ENCODE results near the gene GATM. TPM values are rescaled to one million over a fixed set of nuclear protein-coding genes. Genes with fewer than 3 reads are reported as not detected.

Gene GATM
- total RNA-seq, 1 donor from 2014 or later, result not detected

DNA sequence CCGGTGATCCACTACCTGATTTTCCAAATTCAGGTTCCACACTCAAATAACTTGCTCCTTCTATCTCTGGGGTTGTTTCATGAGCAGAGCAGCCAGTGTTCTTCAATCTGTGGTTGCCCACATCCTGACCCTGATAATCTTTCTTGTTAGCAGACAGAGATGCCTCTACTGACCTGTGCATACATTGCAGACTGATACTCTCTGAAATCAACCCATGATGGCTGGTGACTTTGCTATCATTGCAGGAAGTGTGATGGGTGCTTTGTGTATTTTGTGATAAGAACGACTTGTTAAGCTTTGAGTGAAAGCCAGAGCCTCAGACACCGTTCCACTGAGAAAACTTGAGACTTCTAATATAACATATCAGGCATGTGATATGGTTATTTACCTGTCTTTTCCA, 39.9 kb downstream of the GATM start:
- Mint-ChIP-seq H3K4me3 (ENCODE audit: unreplicated experiment) (no peak overlapping the region), H3K27ac (ENCODE audit: unreplicated experiment) (no peak overlapping the region), H3K27me3 (ENCODE audit: unreplicated experiment) (peaks cover 5% of the 10 kb centered on the region), H3K36me3 (ENCODE audit: unreplicated experiment) (no peaks in the 10 kb centered on the region), H3K9me3 (ENCODE audit: unreplicated experiment) (no peaks in the 10 kb centered on the region), H3K4me1 (ENCODE audit: unreplicated experiment) (no peaks in the 10 kb centered on the region)
- DNase-seq (ENCODE audit: extremely low spot score, unreplicated experiment), result no peak
- TF ChIP-seq, protein P1, sequence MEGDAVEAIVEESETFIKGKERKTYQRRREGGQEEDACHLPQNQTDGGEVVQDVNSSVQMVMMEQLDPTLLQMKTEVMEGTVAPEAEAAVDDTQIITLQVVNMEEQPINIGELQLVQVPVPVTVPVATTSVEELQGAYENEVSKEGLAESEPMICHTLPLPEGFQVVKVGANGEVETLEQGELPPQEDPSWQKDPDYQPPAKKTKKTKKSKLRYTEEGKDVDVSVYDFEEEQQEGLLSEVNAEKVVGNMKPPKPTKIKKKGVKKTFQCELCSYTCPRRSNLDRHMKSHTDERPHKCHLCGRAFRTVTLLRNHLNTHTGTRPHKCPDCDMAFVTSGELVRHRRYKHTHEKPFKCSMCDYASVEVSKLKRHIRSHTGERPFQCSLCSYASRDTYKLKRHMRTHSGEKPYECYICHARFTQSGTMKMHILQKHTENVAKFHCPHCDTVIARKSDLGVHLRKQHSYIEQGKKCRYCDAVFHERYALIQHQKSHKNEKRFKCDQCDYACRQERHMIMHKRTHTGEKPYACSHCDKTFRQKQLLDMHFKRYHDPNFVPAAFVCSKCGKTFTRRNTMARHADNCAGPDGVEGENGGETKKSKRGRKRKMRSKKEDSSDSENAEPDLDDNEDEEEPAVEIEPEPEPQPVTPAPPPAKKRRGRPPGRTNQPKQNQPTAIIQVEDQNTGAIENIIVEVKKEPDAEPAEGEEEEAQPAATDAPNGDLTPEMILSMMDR (IDR thresholded peaks at IDR 0.05), result no peak

DNA sequence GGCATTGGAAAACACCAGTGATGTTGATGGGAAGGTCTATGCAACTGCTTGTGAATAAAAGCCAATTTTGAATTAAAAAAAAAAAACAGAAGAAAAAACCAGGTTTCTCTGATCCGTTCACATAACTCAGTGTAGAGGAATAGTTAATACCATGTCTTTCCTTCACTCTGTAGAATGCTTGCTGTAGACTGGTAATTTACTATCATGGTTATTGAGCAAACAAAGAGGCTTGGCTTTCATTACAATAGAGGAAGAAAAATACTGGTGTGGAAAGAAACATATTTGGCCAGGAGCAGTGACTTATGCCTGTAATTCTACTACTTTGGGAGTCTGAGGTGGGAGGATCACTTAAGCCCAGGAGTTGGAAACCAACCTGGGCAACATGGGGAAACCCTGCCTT, 41.1 kb downstream of the GATM start:
- no peak for DNase-seq (ENCODE audit: extremely low spot score, unreplicated experiment)
- TF ChIP-seq, protein P1 (IDR thresholded peaks at IDR 0.05), result no peak
- Mint-ChIP-seq H3K9me3 (ENCODE audit: unreplicated experiment) (no peaks in the 10 kb centered on the region), H3K36me3 (ENCODE audit: unreplicated experiment) (no peaks in the 10 kb centered on the region), H3K4me1 (ENCODE audit: unreplicated experiment) (no peaks in the 10 kb centered on the region), H3K27ac (ENCODE audit: unreplicated experiment) (no peak overlapping the region), H3K4me3 (ENCODE audit: unreplicated experiment) (no peak overlapping the region), H3K27me3 (ENCODE audit: unreplicated experiment) (peaks cover 13% of the 10 kb centered on the region)

DNA sequence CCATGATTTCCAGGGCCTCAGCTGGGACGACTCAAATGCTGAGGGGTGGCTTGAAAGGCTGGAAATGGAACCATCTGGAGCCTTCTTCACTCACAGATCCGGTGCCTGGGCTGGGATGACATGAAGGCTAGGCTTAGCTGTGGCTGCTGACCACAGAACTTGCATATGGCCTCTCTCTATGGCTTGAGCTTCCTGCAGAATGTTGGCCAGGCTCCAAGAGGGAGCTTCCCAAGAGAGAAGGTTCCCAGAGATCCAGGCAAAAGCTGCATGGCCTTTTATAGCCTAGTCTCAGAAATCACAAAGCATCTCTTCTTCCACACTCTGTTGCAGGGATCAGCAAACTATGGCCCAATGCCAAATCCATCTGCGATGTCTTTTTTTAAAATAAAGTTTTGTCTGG, 44.8 kb downstream of the GATM start:
- H3K36me3 Mint-ChIP-seq (ENCODE audit: unreplicated experiment), result no peaks in the 10 kb centered on the region
- peaks cover 13% of the 10 kb centered on the region for H3K27me3 Mint-ChIP-seq (ENCODE audit: unreplicated experiment)
- H3K9me3 Mint-ChIP-seq (ENCODE audit: unreplicated experiment), result no peaks in the 10 kb centered on the region
- H3K4me3 Mint-ChIP-seq (ENCODE audit: unreplicated experiment), result no peak overlapping the region
- no peak overlapping the region for H3K27ac Mint-ChIP-seq (ENCODE audit: unreplicated experiment)
- DNase-seq (ENCODE audit: extremely low spot score, unreplicated experiment), result no peak
- H3K4me1 Mint-ChIP-seq (ENCODE audit: unreplicated experiment), result no peaks in the 10 kb centered on the region
- TF ChIP-seq, protein P1 (IDR thresholded peaks at IDR 0.05), result no peak

DNA sequence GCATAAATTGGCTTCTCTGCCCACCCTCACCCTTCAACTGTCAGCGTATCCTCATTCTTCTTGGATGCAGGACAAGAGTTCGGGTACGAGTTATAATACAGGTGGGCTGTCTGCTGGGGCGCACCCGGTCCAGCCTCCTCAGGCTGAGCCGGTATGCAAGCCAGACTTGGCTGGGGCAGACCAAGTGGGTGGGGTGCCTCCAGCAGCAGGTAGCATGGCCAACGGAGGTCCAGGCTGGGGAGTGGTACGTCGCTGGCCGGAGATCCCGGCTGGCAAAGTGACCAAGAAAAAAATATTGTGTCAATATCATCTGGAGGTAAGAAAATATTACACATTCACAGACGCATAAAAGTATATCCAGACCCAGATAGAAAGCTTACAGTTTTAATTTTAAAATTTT, 45.6 kb downstream of the GATM start:
- Mint-ChIP-seq H3K9me3 (ENCODE audit: unreplicated experiment) (no peaks in the 10 kb centered on the region), H3K27ac (ENCODE audit: unreplicated experiment) (no peak overlapping the region), H3K4me3 (ENCODE audit: unreplicated experiment) (no peak overlapping the region), H3K27me3 (ENCODE audit: unreplicated experiment) (peaks cover 16% of the 10 kb centered on the region), H3K36me3 (ENCODE audit: unreplicated experiment) (no peaks in the 10 kb centered on the region), H3K4me1 (ENCODE audit: unreplicated experiment) (no peaks in the 10 kb centered on the region)
- DNase-seq (ENCODE audit: extremely low spot score, unreplicated experiment), result no peak
- TF ChIP-seq, protein P1 (IDR thresholded peaks at IDR 0.05), result no peak

DNA sequence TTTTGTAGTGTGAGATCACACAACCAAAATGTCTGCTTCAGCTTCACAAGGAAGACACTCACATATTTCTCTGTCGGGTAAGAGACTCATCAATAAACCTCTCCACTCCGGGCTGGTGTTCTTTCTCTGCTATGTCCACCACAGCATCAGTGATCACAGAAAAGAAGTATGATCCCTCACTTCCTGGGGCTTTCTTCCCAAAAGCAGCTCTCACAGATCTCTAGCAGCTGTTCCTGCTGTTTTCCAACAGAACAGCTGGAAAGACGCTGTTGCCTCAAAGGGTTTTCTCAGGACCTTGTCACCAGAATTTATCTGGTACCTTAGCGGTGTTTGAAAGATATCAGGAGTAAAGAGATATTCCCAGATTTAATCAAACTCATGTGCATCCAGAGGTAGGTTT, 46.4 kb downstream of the GATM start:
- H3K4me1 Mint-ChIP-seq (ENCODE audit: unreplicated experiment), result no peaks in the 10 kb centered on the region
- no peak overlapping the region for H3K27ac Mint-ChIP-seq (ENCODE audit: unreplicated experiment)
- H3K9me3 Mint-ChIP-seq (ENCODE audit: unreplicated experiment), result no peaks in the 10 kb centered on the region
- H3K4me3 Mint-ChIP-seq (ENCODE audit: unreplicated experiment), result no peak overlapping the region
- peaks cover 20% of the 10 kb centered on the region for H3K27me3 Mint-ChIP-seq (ENCODE audit: unreplicated experiment)
- no peaks in the 10 kb centered on the region for H3K36me3 Mint-ChIP-seq (ENCODE audit: unreplicated experiment)
- DNase-seq (ENCODE audit: extremely low spot score, unreplicated experiment), result no peak
- TF ChIP-seq, protein P1 (IDR thresholded peaks at IDR 0.05), result no peak
